T-helper 22 cell (primary cell): Measurements from ENCODE around the gene RBFOX2.
"Not testable (repeated sequence)": the region's sequence is repeated elsewhere in the genome, so short reads cannot be mapped to it uniquely, and the experiment has no call there.

Source experiments
- DNase-seq: peaks from one replicate; pipeline ENCODE4 v3.0.0-alpha.2; 2020; ENCODE audit warnings: low read depth

RBFOX2 gene

GRCh38 chr22:36008565-36008964, 20.1 kb downstream of the RBFOX2 start:
- DNase-seq: no peak

GRCh38 chr22:36008131-36008530, 20.5 kb downstream of the RBFOX2 start:
- no peak for DNase-seq

- DNase-seq: no peak
Measured at GRCh38 chr22:36003972-36004674, 24.5 kb downstream of the RBFOX2 start.

GRCh38 chr22:36002718-36003260, 25.8 kb downstream of the RBFOX2 start:
- no peak for DNase-seq

- DNase-seq: no peak
Measured at GRCh38 chr22:36002084-36002483, 26.5 kb downstream of the RBFOX2 start.

- DNase-seq: no peak
Measured at GRCh38 chr22:35998748-35999147, 29.9 kb downstream of the RBFOX2 start.

GRCh38 chr22:35997438-35997837, 31.2 kb downstream of the RBFOX2 start:
- no peak for DNase-seq

- no peak for DNase-seq
Measured at GRCh38 chr22:35996596-35996995, 32.0 kb downstream of the RBFOX2 start.

GRCh38 chr22:35995772-35996171, 32.9 kb downstream of the RBFOX2 start:
- DNase-seq: no peak

- no peak for DNase-seq
Measured at GRCh38 chr22:35995348-35995747, 33.3 kb downstream of the RBFOX2 start.

GRCh38 chr22:35993727-35994126, 34.9 kb downstream of the RBFOX2 start:
- DNase-seq: not testable (repeated sequence)

GRCh38 chr22:35993048-35993714, 35.4 kb downstream of the RBFOX2 start:
- DNase-seq: no peak

GRCh38 chr22:35991168-35991567, 37.5 kb downstream of the RBFOX2 start:
- DNase-seq: no peak

GRCh38 chr22:35988030-35988429, 40.6 kb downstream of the RBFOX2 start:
- DNase-seq: no peak

- no peak for DNase-seq
Measured at GRCh38 chr22:35987487-35987886, 41.1 kb downstream of the RBFOX2 start.

- no peak for DNase-seq
Measured at GRCh38 chr22:35986088-35986487, 42.5 kb downstream of the RBFOX2 start.

- DNase-seq: no peak
Measured at GRCh38 chr22:35985371-35985770, 43.3 kb downstream of the RBFOX2 start.

- DNase-seq: no peak
Measured at GRCh38 chr22:35984183-35985175, 44.1 kb downstream of the RBFOX2 start.

GRCh38 chr22:35981900-35982299, 46.7 kb downstream of the RBFOX2 start:
- DNase-seq: no peak

- DNase-seq: no peak
Measured at GRCh38 chr22:35978889-35979288, 49.7 kb downstream of the RBFOX2 start.

- DNase-seq: no peak
Measured at GRCh38 chr22:35978201-35978600, 50.4 kb downstream of the RBFOX2 start.

GRCh38 chr22:35977136-35977535, 51.5 kb downstream of the RBFOX2 start:
- DNase-seq: no peak
